ENCODE results near the gene DERL2.

- no peak for TF ChIP-seq POLR2AphosphoS5 (IDR thresholded peaks at IDR 0.05)
- TF ChIP-seq EP300 (IDR thresholded peaks at IDR 0.05) = no peak
Measured at GRCh38 chr17:5473906-5474305, 12.1 kb downstream of the DERL2 start.
